K562 (cell line): ENCODE data around the gene USP38. TPM values are rescaled to one million over a fixed set of nuclear protein-coding genes. Genes with fewer than 3 reads are reported as not detected.
A peak's percentile ranks its signal among the peaks of the same experiment; 100 is the strongest.

Source experiments
- BRD4 ChIP-seq: fragments of 200-600 bp; sonication (generic); IDR thresholded peaks from 2 replicates; pipeline ENCODE4 v1.6.1; 2017; ENCODE audit warnings: inconsistent platforms
- BRF2 ChIP-seq: IDR thresholded peaks from 3 replicates; pipeline ENCODE4 v1.6.1; 2011; ENCODE audit warnings: borderline replicate concordance, mild to moderate bottlenecking; ENCODE audit not compliant: insufficient read length, insufficient read depth
- DEAF1 ChIP-seq: fragments of 450-650 bp; formaldehyde crosslinking; IDR thresholded peaks from 2 replicates; pipeline ENCODE4 v1.4.0; 2020; ENCODE audit warnings: mild to moderate bottlenecking, moderate library complexity
- EHMT2 ChIP-seq: fragments of 450-650 bp; IDR thresholded peaks from 2 replicates; pipeline ENCODE4 v1.6.1; 2018; ENCODE audit warnings: antibody characterized with exemption
- GMEB1 ChIP-seq: fragments of 250-450 bp; sonication (Bioruptor Pico); IDR thresholded peaks from 2 replicates; pipeline ENCODE4 v1.4.0; 2020; ENCODE audit warnings: mild to moderate bottlenecking
- KHSRP ChIP-seq: fragments of 450-650 bp; IDR thresholded peaks from 2 replicates; pipeline ENCODE4 v1.6.1; 2017
- MNT ChIP-seq, 2 experiments: fragments of 450-650 bp; conservative IDR thresholded peaks; 2 replicates each; pipeline ENCODE4 v1.6.1; 2017; ENCODE audit warnings: mild to moderate bottlenecking in 2 of 2, moderate library complexity in 2 of 2
- NCOR1 ChIP-seq: fragments of 450-650 bp; IDR thresholded peaks from 2 replicates; pipeline ENCODE4 v1.6.1; 2016; ENCODE audit warnings: mild to moderate bottlenecking, moderate library complexity
- PCBP1 ChIP-seq: fragments of 200-400 bp; formaldehyde crosslinking; IDR thresholded peaks from 2 replicates; pipeline ENCODE4 v1.6.1; 2018; ENCODE audit warnings: mild to moderate bottlenecking, low read depth, low read length; ENCODE audit not compliant: poor library complexity, severe bottlenecking
- PRPF4 ChIP-seq: fragments of 200-400 bp; formaldehyde crosslinking; IDR thresholded peaks from one replicate; pipeline ENCODE4 v1.6.1; 2017; ENCODE audit warnings: low read length, low read depth, mild to moderate bottlenecking; ENCODE audit not compliant: insufficient read depth, poor library complexity, severe bottlenecking
- SAFB2 ChIP-seq: fragments of 200-400 bp; formaldehyde crosslinking; IDR thresholded peaks from 2 replicates; pipeline ENCODE4 v1.6.1; 2018; ENCODE audit warnings: borderline replicate concordance, low read length, low read depth, moderate library complexity; ENCODE audit not compliant: severe bottlenecking
- SIN3A ChIP-seq, 2 experiments: fragments of 150-350 bp in 1 of 2; IDR thresholded peaks; 2 replicates each; pipeline ENCODE4 v1.6.1; 2011 to 2016; ENCODE audit warnings: borderline replicate concordance in 2 of 2, low read depth in 2 of 2, low read length in 2 of 2, mild to moderate bottlenecking in 2 of 2, moderate library complexity in 2 of 2; ENCODE audit not compliant: control insufficient read depth in 1 of 2
- SMAD2 ChIP-seq: fragments of 150-350 bp; IDR thresholded peaks from 2 replicates; pipeline ENCODE4 v1.6.1; 2014; ENCODE audit warnings: low read depth, mild to moderate bottlenecking, low read length
- SMAD3 ChIP-seq: fragments of 450-650 bp; formaldehyde crosslinking; conservative IDR thresholded peaks from 2 replicates; pipeline ENCODE4 v1.4.0; 2020; ENCODE audit warnings: mild to moderate bottlenecking
- SMARCA4 ChIP-seq: fragments of 450-650 bp; IDR thresholded peaks from 2 replicates; pipeline ENCODE4 v1.6.1; 2016
- SMARCB1 ChIP-seq: IDR thresholded peaks from 2 replicates; pipeline ENCODE4 v1.6.1; 2011; ENCODE audit warnings: improper control_type of control experiment, low read depth; ENCODE audit not compliant: insufficient read length
- SPI1 ChIP-seq: IDR thresholded peaks from 2 replicates; pipeline ENCODE4 v1.6.1; 2011; ENCODE audit warnings: low read depth, low read length, control low read depth, borderline replicate concordance
- STAG1 ChIP-seq: sonication (generic); formaldehyde crosslinking; IDR thresholded peaks from 2 replicates; pipeline ENCODE4 v1.5.0; 2020; ENCODE audit warnings: missing genetic modification reagents, borderline replicate concordance
- ZC3H8 ChIP-seq: fragments of 450-650 bp; IDR thresholded peaks from 2 replicates; pipeline ENCODE4 v1.6.1; 2017
- ZNF12 ChIP-seq: sonication (generic); formaldehyde crosslinking; IDR thresholded peaks from 2 replicates; pipeline ENCODE4 v1.4.0; 2020; ENCODE audit warnings: mild to moderate bottlenecking, missing genetic modification reagents
- ZNF316 ChIP-seq: fragments of 450-650 bp; IDR thresholded peaks from 2 replicates; pipeline ENCODE4 v1.6.1; 2016
- ZNF778 ChIP-seq: fragments of 450-650 bp; formaldehyde crosslinking; IDR thresholded peaks from 2 replicates; pipeline ENCODE4 v1.4.0; 2020; ENCODE audit warnings: mild to moderate bottlenecking, moderate library complexity
- polyA plus RNA-seq, 8 experiments: library from polyadenylated mRNA; depleted of rRNA in 4 of 8; stranded (reverse) in 5 of 8; unstranded in 3 of 8; fragments of >200 nt; fragmentation: Nextera tagmentation in 2 of 8; fragmentation: Illumina TruSeq in 1 of 8; extraction: Ambion mirVana in 2 of 8; extraction: Trizol in 1 of 8; gene quantifications; 2 replicates each; pipeline versions ENCODE4 v1.2.1 to v1.2.3, GENCODE V29; 2011 to 2014; ENCODE audit warnings: inconsistent platforms in 1 of 8, missing spikeins in 1 of 8
- total RNA-seq, 7 experiments: library from RNA; depleted of rRNA in 6 of 7; stranded (reverse); fragments of >200 nt in 6 of 7; fragmentation: Illumina TruSeq in 2 of 7; extraction: Trizol in 2 of 7; gene quantifications; 2 replicates each; pipeline versions ENCODE4 v1.2.1 to v1.2.3, GENCODE V29; 2011 to 2021; ENCODE audit warnings: low replicate concordance in 1 of 7

USP38 gene
- total and polyA plus RNA-seq, 9 of the 15 experiments (the other 6 are each of a cell fraction or from before 2014, with no cell fraction given) = 4.2 to 20.6 (median 11.2) TPM

GRCh38 chr4:143184503-143185252, at the start of gene USP38 (continued):
- TF ChIP-seq PRPF4 (peak; percentile 67), EHMT2 (0 out of 2 replicates have a peak, but pooled peaks have one; percentile 34), SPI1 (peak; percentile 51), SIN3A (IDR thresholded peaks at IDR 0.05; ENCODE audit: borderline replicate concordance in 2 of 2, control insufficient read depth in 1 of 2, low read depth in 2 of 2, low read length in 2 of 2) (peak; percentile 36 to 45; a peak in 2 of 4 replicates), STAG1 (no peak), MNT (conservative IDR thresholded peaks at IDR 0.05) (peak; percentile 35 to 62; a peak in 2 of 4 replicates), SMARCB1 (no peak), PCBP1 (peak; percentile 39), ZNF778 (no peak), DEAF1 (CRISPR knock-in tag) (no peak), BRD4 (no peak), SMAD2 (no peak), ZNF316 (no peak; the same call in 1 of the 2 replicates), SMAD3 (CRISPR knock-in tag) (no peak), ZNF12 (peak; percentile 4; the same call in 1 of the 2 replicates), KHSRP (no peak), SMARCA4 (0 out of 2 replicates have a peak, but pooled peaks have one; percentile 42), GMEB1 (no peak), BRF2 (no peak), SAFB2 (no peak), NCOR1 (peak; percentile 48; the same call in 1 of the 2 replicates), ZC3H8 (no peak)
